Colonic mucosa (tissue), 4 donors: ENCODE results near the gene NUMA1. TPM values are rescaled to one million over a fixed set of nuclear protein-coding genes. Genes with fewer than 3 reads are reported as not detected.

Source experiments
- DNase-seq: peaks from one replicate; pipeline ENCODE4 v3.0.0-alpha.2; 2020
- H3K27ac ChIP-seq: fragments of 200-600 bp; one replicate; pipeline ENCODE4 v1.8.0; 2021
- H3K27me3 ChIP-seq: fragments of 200-600 bp; one replicate; pipeline ENCODE4 v1.8.0; 2021
- H3K36me3 ChIP-seq: fragments of 200-600 bp; one replicate; pipeline ENCODE4 v1.8.0; 2021
- H3K4me1 ChIP-seq: fragments of 200-600 bp; one replicate; pipeline ENCODE4 v1.8.0; 2021; ENCODE audit warnings: mild to moderate bottlenecking
- H3K4me3 ChIP-seq: fragments of 200-600 bp; one replicate; pipeline ENCODE4 v1.8.0; 2021
- H3K9ac ChIP-seq, 2 donors: one replicate each; pipeline ENCODE4 v1.7.0; 2013; ENCODE audit warnings: control low read depth in 2 of 2, low read depth in 2 of 2, low read length in 2 of 2
- H3K9me3 ChIP-seq: fragments of 200-600 bp; one replicate; pipeline ENCODE4 v1.8.0; 2021
- CTCF ChIP-seq: fragments of 200-600 bp; IDR thresholded peaks from one replicate; pipeline ENCODE4 v1.8.0; 2022; ENCODE audit warnings: antibody characterized with exemption, mild to moderate bottlenecking
- intact Hi-C: fragments of 100-400 bp; cut with DNase I; formaldehyde crosslinking; loops from one replicate; pipeline ENCODE4 v1.14.1; 2022
- total RNA-seq, 2 donors: library from RNA; stranded (reverse); fragmentation: NEBNext Ultra II Directional in 1 of 2; extraction: Animal tissue kit (Norgen Biotek cat#: 25700) in 1 of 2; gene quantifications; one replicate each; pipeline ENCODE4 v1.2.1, GENCODE V29; 2021
- donor health status: healthy.
- donor health status: DM: no; HTN: no; CAD: no.
- donor health status: DM: no; HTN: no; CAD: no.

The NUMA1 gene
- total RNA-seq, 2 donors from 2014 or later = 154 to 158 TPM

GRCh38 chr11:72100009-72100408 is 19.7 kb upstream of the NUMA1 start:
- Histone ChIP-seq H3K4me1 (peaks cover 10% of the 10 kb centered on the region), H3K36me3 (peaks cover 19% of the 10 kb centered on the region), H3K27ac (no peak overlapping the region), H3K9ac (no peak overlapping the region), H3K27me3 (no peaks in the 10 kb centered on the region), H3K4me3 (no peak overlapping the region), H3K9me3 (no peaks in the 10 kb centered on the region)
- intact Hi-C loops = no loop called here
- no peak for DNase-seq
- TF ChIP-seq CTCF = no peak

- intact Hi-C loops = no loop called here
- no peak overlapping the region for H3K27ac ChIP-seq
- peaks cover 19% of the 10 kb centered on the region for H3K36me3 ChIP-seq
- no peak for DNase-seq
- H3K9ac ChIP-seq = no peak overlapping the region
- peaks cover 10% of the 10 kb centered on the region for H3K4me1 ChIP-seq
- no peaks in the 10 kb centered on the region for H3K27me3 ChIP-seq
- TF ChIP-seq CTCF = no peak
- no peak overlapping the region for H3K4me3 ChIP-seq
- no peaks in the 10 kb centered on the region for H3K9me3 ChIP-seq
Measured at GRCh38 chr11:72098741-72099140, 18.4 kb upstream of the NUMA1 start.

DNA sequence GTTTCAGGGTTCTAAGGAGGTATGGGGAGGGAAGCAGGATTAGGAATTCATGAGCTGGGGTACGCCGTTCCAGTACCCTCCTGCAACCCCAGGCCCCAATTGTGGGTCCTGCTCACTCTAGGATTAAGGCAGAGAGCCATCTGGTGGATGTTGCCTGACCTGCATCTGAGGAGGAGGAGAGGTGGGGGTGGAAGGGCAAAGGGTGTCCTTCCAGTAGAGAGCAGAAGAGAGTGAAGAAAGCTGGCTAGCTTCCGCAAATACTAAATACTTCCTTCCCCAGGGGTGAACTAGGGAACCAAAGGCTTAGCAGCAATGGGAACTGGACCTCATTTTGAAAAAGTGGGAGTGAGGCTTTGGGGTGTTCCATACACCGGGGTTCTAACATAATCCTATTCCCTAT is 10.9 kb upstream of the NUMA1 start:
- no peaks in the 10 kb centered on the region for H3K36me3 ChIP-seq
- H3K27ac ChIP-seq = no peak overlapping the region
- intact Hi-C loops = loop anchor here (2.0 to 5.0 kb wide), 2 partner anchors 66 to 91 kb away; no protein-coding TSS in a partner anchor
- DNase-seq = peak; percentile 87
- no peaks in the 10 kb centered on the region for H3K9me3 ChIP-seq
- peaks cover 3% of the 10 kb centered on the region for H3K4me1 ChIP-seq
- no peaks in the 10 kb centered on the region for H3K27me3 ChIP-seq
- no peak overlapping the region for H3K9ac ChIP-seq
- H3K4me3 ChIP-seq = no peak overlapping the region
- TF ChIP-seq CTCF = peak; percentile 89

DNA sequence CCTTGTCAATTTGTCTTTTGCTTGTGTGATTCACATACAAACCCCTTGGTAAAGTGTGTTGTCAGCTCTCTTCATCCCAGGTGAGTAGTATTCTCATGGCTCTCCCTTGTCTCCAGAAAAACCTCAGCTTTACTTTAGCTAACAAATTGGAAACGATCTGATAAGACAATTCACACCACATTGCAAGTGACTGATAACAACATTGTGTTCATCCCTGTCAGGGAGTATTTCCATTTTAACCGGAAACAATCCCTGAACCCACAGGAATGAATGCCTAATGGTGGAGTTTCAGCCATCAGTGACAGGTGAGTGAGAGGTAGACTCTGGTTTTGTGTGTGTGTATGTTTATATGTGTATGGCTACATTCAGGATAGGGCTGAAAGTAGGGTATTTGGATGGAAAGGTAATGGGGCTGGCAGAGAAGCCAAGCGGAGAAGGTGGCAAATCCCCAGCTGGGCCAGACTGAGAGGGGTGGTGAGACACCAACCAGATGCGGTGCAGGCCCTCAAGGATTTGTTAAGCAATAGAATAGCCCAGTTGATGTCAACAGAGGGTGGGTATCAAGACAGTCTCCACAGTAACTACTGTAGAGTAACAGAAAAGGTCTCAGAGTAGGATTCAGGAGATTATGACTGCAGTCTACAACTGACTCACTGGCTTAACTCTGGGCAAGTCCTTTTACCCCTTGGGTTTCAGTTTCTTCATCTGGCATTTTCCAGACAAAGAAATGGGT is 7.9 kb upstream of the NUMA1 start:
- Histone ChIP-seq H3K27ac (no peak overlapping the region), H3K27me3 (no peaks in the 10 kb centered on the region), H3K4me1 (peaks cover 3% of the 10 kb centered on the region), H3K36me3 (no peaks in the 10 kb centered on the region), H3K9ac (no peak overlapping the region), H3K9me3 (no peaks in the 10 kb centered on the region), H3K4me3 (no peak overlapping the region)
- intact Hi-C loops = no loop called here
- no peak for DNase-seq
- no peak for TF ChIP-seq CTCF

- no peaks in the 10 kb centered on the region for H3K9me3 ChIP-seq
- no peak overlapping the region for H3K27ac ChIP-seq
- TF ChIP-seq CTCF = no peak
- no peak for DNase-seq
- H3K36me3 ChIP-seq = no peaks in the 10 kb centered on the region
- H3K27me3 ChIP-seq = no peaks in the 10 kb centered on the region
- no peak overlapping the region for H3K4me3 ChIP-seq
- no peaks in the 10 kb centered on the region for H3K4me1 ChIP-seq
- H3K9ac ChIP-seq = no peak overlapping the region
- intact Hi-C loops = no loop called here
Measured at GRCh38 chr11:72085621-72086351, 5.4 kb upstream of the NUMA1 start.
